ENCODE data around the gene ACAD10.
"Not testable (repeated sequence)": the region's sequence is repeated elsewhere in the genome, so short reads cannot be mapped to it uniquely, and the experiment has no call there.

Gene ACAD10

GRCh38 chr12:111664961-111665865 lies 20.6 kb upstream of the ACAD10 start:
- peaks cover 26% of the 10 kb centered on the region for H3K36me3 Mint-ChIP-seq
- H3K9me3 Mint-ChIP-seq: no peaks in the 10 kb centered on the region
- DNase-seq (ENCODE audit: low spot score in 2 of 2) (no peak), ATAC-seq (ENCODE audit: low read depth) (no peak)
- H3K27ac Mint-ChIP-seq: no peak overlapping the region
- H3K4me1 Mint-ChIP-seq: no peaks in the 10 kb centered on the region
- no peaks in the 10 kb centered on the region for H3K27me3 Mint-ChIP-seq
- H3K4me3 Mint-ChIP-seq: no peak overlapping the region

DNA sequence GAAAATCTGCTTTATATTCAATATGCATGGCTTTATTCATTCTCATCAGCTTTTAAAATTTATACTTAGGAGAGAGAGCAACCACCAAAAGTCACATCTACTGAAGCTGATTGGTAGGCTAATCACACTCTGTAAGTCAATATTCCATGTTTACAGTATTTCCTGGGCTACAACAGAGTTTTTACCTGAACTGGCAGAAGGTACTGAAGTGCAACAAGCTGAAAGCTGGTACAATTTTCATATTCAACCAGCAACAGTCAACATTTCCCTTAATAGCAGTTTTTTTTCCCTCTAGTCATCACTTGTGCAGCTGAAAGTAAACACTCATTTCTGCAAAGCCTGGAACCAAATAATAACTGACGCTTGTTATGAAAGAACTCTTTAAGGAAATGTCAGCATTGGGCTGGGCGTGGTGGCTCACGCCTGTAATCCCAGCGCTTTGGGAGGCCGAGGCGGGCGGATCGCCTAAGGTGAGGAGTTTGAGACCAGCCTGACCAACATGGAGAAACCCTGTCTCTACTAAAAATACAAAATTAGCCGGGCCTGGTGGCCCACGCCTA lies 13.0 kb upstream of the ACAD10 start:
- Mint-ChIP-seq H3K36me3 (peaks cover 17% of the 10 kb centered on the region), H3K4me1 (no peaks in the 10 kb centered on the region), H3K4me3 (no peak overlapping the region), H3K9me3 (no peaks in the 10 kb centered on the region), H3K27ac (no peak overlapping the region), H3K27me3 (no peaks in the 10 kb centered on the region)
- DNase-seq (ENCODE audit: low spot score in 2 of 2) (no peak), ATAC-seq (ENCODE audit: low read depth) (no peak)

- no peak overlapping the region for H3K27ac Mint-ChIP-seq
- no peak overlapping the region for H3K4me3 Mint-ChIP-seq
- H3K36me3 Mint-ChIP-seq: peaks cover 17% of the 10 kb centered on the region
- DNase-seq (ENCODE audit: low spot score in 2 of 2): no peak
- no peaks in the 10 kb centered on the region for H3K27me3 Mint-ChIP-seq
- H3K4me1 Mint-ChIP-seq: no peaks in the 10 kb centered on the region
- ATAC-seq (ENCODE audit: low read depth): no peak
- no peaks in the 10 kb centered on the region for H3K9me3 Mint-ChIP-seq
Observed at GRCh38 chr12:111673503-111673902, 12.3 kb upstream of the ACAD10 start.

DNA sequence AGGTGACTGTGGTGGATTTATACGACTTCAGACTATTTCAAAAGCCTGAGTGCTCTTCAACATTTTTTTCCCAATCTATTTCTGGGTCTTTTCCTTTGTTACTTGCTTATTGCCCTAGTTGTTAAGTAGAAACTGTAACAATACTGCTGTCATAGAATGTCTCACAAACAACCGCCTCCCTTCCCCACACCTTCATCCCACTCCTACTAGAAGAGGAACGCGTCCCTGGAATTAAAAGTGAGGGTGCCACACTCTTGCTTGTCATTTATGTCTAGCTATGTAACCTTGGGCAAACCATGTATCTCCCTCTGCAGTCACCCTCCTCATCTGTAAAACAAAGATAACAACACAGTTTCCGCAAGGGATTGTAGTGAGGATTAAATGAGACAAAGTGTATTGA lies 8.7 kb upstream of the ACAD10 start:
- Mint-ChIP-seq H3K27ac (no peak overlapping the region), H3K9me3 (no peaks in the 10 kb centered on the region), H3K27me3 (no peaks in the 10 kb centered on the region), H3K4me3 (no peak overlapping the region), H3K36me3 (peaks cover 10% of the 10 kb centered on the region), H3K4me1 (no peaks in the 10 kb centered on the region)
- DNase-seq (ENCODE audit: low spot score in 2 of 2) (no peak), ATAC-seq (ENCODE audit: low read depth) (no peak)

GRCh38 chr12:111684485-111685198 lies 1.2 kb upstream of the ACAD10 start:
- H3K9me3 Mint-ChIP-seq; H3K27me3 Mint-ChIP-seq; H3K36me3 Mint-ChIP-seq; ATAC-seq (ENCODE audit: low read depth); DNase-seq (ENCODE audit: low spot score in 2 of 2): not testable (repeated sequence)
- peaks cover 24% of the 10 kb centered on the region for H3K4me1 Mint-ChIP-seq
- H3K27ac Mint-ChIP-seq: peak overlapping the region; percentile 95
- H3K4me3 Mint-ChIP-seq: peak overlapping the region; percentile 97

DNA sequence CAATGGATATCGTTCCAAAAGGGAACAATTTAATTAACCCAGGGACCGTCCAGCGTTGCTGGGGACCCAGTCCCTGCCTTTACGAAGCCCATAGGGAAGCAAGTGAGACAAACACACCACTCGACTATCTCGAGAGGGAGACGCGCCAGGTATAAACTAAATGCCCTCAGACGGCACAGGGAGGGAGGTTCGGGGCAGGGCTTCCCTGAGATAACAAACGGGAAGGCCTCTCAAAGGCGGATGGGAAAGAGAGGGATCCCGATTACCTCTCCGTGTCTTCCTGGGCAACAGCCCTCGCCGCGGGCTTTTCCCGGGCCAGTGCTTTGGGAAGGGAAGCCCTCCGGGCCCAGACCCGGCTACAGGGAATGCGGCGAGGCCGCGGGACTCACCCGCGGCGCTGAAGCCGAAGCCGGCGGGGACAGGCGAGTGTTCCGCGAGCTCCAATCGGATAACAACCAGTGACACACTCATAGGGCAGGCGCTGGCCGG lies 487 bp upstream of the ACAD10 start:
- no peak for ATAC-seq (ENCODE audit: low read depth)
- Mint-ChIP-seq H3K4me1 (peaks cover 24% of the 10 kb centered on the region), H3K36me3 (peaks cover 8% of the 10 kb centered on the region), H3K9me3 (no peaks in the 10 kb centered on the region), H3K27me3 (no peaks in the 10 kb centered on the region), H3K4me3 (peak overlapping the region; percentile 97), H3K27ac (peak overlapping the region; percentile 95)
- no peak for DNase-seq (ENCODE audit: low spot score in 2 of 2)

GRCh38 chr12:111686574-111687105 lies 787 bp downstream of the ACAD10 start:
- H3K36me3 Mint-ChIP-seq: peaks cover 6% of the 10 kb centered on the region

GRCh38 chr12:111687255-111687654 lies 1.4 kb downstream of the ACAD10 start:
- peak overlapping the region; percentile 95 for H3K27ac Mint-ChIP-seq
- H3K27me3 Mint-ChIP-seq: no peaks in the 10 kb centered on the region
- ATAC-seq (ENCODE audit: low read depth): no peak

More at GRCh38 chr12:111686574-111687105, 787 bp downstream of the ACAD10 start:
- H3K4me1 Mint-ChIP-seq: peaks cover 27% of the 10 kb centered on the region
- H3K27me3 Mint-ChIP-seq: no peaks in the 10 kb centered on the region
- H3K4me3 Mint-ChIP-seq: peak overlapping the region; percentile 97
- DNase-seq (ENCODE audit: low spot score in 2 of 2) (no peak), ATAC-seq (ENCODE audit: low read depth) (no peak)
- H3K27ac Mint-ChIP-seq: peak overlapping the region; percentile 95
- H3K9me3 Mint-ChIP-seq: no peaks in the 10 kb centered on the region

GRCh38 chr12:111687952-111688351 lies 2.1 kb downstream of the ACAD10 start:
- Mint-ChIP-seq H3K9me3 (no peaks in the 10 kb centered on the region), H3K4me1 (peaks cover 30% of the 10 kb centered on the region), H3K4me3 (no peak overlapping the region), H3K27me3 (no peaks in the 10 kb centered on the region), H3K27ac (no peak overlapping the region), H3K36me3 (peaks cover 3% of the 10 kb centered on the region)
- DNase-seq (ENCODE audit: low spot score in 2 of 2) (no peak), ATAC-seq (ENCODE audit: low read depth) (no peak)

More at GRCh38 chr12:111687255-111687654, 1.4 kb downstream of the ACAD10 start:
- peak overlapping the region; percentile 97 for H3K4me3 Mint-ChIP-seq
- H3K9me3 Mint-ChIP-seq: no peaks in the 10 kb centered on the region
- DNase-seq (ENCODE audit: low spot score in 2 of 2): no peak
- H3K36me3 Mint-ChIP-seq: peaks cover 5% of the 10 kb centered on the region
- H3K4me1 Mint-ChIP-seq: peaks cover 29% of the 10 kb centered on the region

- H3K27ac Mint-ChIP-seq: no peak overlapping the region
- DNase-seq (ENCODE audit: low spot score in 2 of 2) (no peak), ATAC-seq (ENCODE audit: low read depth) (no peak)
- H3K36me3 Mint-ChIP-seq: peaks cover 11% of the 10 kb centered on the region
- peaks cover 16% of the 10 kb centered on the region for H3K4me1 Mint-ChIP-seq
- no peaks in the 10 kb centered on the region for H3K9me3 Mint-ChIP-seq
- no peaks in the 10 kb centered on the region for H3K27me3 Mint-ChIP-seq
- no peak overlapping the region for H3K4me3 Mint-ChIP-seq
Observed at GRCh38 chr12:111691262-111691661, 5.4 kb downstream of the ACAD10 start.

GRCh38 chr12:111692575-111693210 lies 6.8 kb downstream of the ACAD10 start:
- no peak for ATAC-seq (ENCODE audit: low read depth)
- H3K4me3 Mint-ChIP-seq: no peak overlapping the region
- no peaks in the 10 kb centered on the region for H3K9me3 Mint-ChIP-seq
- no peak overlapping the region for H3K27ac Mint-ChIP-seq
- DNase-seq (ENCODE audit: low spot score in 2 of 2): no peak
- H3K36me3 Mint-ChIP-seq: peaks cover 12% of the 10 kb centered on the region
- H3K27me3 Mint-ChIP-seq: no peaks in the 10 kb centered on the region
- peaks cover 6% of the 10 kb centered on the region for H3K4me1 Mint-ChIP-seq

GRCh38 chr12:111693818-111694217 lies 8.0 kb downstream of the ACAD10 start:
- Mint-ChIP-seq H3K4me3 (no peak overlapping the region), H3K4me1 (peaks cover 6% of the 10 kb centered on the region), H3K27ac (no peak overlapping the region), H3K27me3 (no peaks in the 10 kb centered on the region), H3K36me3 (peaks cover 16% of the 10 kb centered on the region), H3K9me3 (no peaks in the 10 kb centered on the region)
- ATAC-seq (ENCODE audit: low read depth) (no peak), DNase-seq (ENCODE audit: low spot score in 2 of 2) (no peak)

- H3K9me3 Mint-ChIP-seq: no peaks in the 10 kb centered on the region
- no peak overlapping the region for H3K4me3 Mint-ChIP-seq
- no peak for DNase-seq (ENCODE audit: low spot score in 2 of 2)
- no peak overlapping the region for H3K27ac Mint-ChIP-seq
- H3K4me1 Mint-ChIP-seq: no peaks in the 10 kb centered on the region
- peaks cover 23% of the 10 kb centered on the region for H3K36me3 Mint-ChIP-seq
- ATAC-seq (ENCODE audit: low read depth): no peak
- no peaks in the 10 kb centered on the region for H3K27me3 Mint-ChIP-seq
Observed at GRCh38 chr12:111699962-111700361, 14.1 kb downstream of the ACAD10 start.

All from memory B cell (primary cell).